Measurements from ENCODE around the gene TLK2.
"Not testable (repeated sequence)": the region's sequence is repeated elsewhere in the genome, so short reads cannot be mapped to it uniquely, and the experiment has no call there.

The TLK2 gene

DNA sequence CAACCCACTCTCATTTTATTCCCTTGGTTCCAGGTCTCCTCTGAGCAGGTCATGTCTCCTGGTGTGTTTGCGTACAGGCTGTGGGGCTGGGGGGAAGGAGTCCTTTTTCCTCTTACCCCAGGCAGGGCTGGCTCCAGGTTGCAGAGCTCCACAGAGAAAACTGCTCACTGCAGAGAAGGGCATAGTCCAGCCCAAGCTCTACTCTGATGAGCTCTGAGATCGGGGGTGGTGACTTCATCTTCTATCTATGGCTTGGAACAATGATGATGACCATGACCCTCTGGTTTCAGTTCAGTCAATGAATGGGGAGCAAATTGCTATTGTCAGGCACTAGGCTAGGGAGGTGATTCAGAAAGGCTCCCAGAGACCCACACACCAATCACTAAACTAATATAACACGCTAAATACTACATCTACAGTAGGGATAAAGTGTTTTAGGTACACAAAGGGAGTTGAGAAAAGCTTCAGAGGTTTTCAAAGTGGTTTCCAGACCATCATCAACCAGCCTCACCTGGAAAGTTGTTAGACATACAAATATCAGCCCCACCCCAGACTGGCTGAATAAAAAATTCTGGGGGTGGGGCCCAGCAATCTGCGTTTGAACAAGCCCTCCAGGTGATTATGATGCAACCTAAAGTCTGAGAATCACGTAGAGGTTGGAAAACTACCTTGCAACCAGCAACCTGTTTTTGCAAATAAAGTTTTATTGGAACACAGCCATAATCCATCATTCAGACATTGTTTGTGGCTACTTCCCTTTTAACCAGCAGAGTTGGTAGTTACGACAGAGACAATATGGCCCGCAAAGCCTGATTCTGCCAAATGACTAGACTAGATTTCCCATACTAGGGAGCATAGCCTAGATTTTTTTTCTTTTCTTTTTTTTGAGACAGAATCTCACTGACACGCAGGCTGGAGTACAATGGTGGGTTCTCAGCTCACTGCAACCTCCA lies 5.3 kb upstream of the TLK2 start:
- DNase-seq (ENCODE audit: low read depth); H3K4me3 ChIP-seq (ENCODE audit: low read depth, low read length): not testable (repeated sequence)

DNA sequence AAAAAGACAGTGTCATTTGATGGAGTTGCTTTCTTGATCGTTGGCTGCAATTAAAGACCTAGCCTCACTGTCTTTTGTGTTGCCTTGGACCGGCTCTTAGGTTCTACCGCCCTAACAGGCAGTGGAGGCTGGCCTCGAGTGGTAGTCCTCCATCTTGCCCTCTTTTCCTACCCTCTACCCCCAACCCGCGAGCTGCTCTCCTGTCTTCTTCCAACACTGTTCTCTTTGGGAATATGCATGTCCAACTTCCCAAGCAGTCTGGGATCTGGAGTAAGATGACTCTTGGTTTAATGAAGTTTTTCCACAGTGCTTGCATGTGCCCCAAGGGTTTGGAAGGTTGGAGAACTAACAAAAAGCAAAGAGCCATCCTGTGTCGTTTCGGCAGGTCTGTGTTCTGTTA lies 1.5 kb upstream of the TLK2 start:
- not testable (repeated sequence) for DNase-seq (ENCODE audit: low read depth); H3K4me3 ChIP-seq (ENCODE audit: low read depth, low read length)

DNA sequence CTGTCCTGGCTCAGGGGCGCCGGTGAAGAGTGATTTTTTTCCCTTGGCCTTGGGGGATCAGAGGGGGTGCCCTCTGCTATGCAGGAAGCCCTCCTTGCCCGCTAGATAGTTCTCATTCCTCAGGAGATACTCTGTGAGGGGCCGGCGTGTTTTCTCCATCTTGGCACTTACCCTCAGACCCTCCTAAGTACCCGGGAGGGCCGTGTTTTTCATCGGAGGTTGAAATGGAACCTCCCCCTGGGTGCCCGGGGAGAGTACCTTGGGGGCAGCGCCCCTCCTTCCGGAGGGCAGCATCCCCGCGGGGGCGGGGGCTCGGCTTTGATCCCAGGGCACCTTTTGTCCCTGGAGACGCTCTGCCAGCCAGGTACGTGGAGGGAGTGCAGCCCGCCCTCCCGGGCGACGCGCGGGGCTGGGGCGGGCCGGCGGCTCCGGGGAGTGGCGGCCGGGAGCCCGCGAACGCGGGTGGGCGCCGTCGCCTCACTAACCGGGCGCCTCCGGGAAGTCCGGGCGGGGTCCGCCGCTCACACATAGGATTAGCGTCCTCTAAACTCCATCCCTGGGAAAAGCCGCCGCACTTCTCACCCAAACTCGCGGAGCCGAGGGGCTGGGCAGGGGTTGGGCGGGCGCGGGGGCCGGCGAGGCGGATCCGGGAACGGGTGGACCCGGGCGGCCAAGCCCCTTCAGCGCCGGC lies 762 bp upstream of the TLK2 start:
- DNase-seq (ENCODE audit: low read depth), result not testable (repeated sequence)
- H3K4me3 ChIP-seq (ENCODE audit: low read depth, low read length), result peak overlapping the region; percentile 54

DNA sequence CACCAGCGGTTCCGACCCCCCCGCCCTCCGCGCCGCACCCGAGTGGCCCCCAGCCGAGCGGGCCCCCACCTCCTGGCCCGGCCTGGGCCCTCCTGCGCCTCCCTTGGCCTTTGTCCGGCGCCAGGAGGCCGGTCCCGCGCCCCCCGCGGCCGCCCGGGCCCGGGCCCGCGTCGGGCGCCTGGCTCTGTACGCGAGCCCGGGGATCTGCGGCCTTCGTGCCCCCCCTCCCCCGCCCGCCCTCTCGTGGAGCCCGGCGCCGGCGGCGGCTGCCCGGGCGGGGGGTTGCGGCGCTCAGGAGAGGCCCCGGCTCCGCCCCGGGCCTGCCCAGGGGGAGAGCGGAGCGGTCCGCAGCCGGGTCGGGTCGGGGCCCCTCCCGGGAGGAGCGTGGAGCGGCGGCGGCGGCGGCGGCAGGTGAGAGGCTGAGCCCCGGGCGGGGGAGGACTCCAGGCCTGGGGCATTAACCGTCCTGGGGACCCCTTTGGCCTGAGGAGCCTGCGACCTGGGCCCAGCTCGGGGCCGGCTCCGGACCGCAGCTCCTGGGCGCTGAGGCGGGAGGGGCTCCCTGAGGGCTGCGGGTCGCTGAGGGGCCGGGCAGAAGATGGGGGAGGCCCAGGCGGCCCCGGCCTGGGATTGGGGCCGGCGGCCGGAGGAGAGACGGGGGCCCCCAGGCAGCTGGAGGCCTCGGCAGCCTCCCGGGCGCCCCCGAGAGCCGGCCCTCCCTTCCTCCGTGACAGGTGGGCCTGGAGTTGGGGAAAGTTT lies 434 bp downstream of the TLK2 start:
- DNase-seq (ENCODE audit: low read depth), result not testable (repeated sequence)
- peak overlapping the region; percentile 66 for H3K4me3 ChIP-seq (ENCODE audit: low read depth, low read length)

DNA sequence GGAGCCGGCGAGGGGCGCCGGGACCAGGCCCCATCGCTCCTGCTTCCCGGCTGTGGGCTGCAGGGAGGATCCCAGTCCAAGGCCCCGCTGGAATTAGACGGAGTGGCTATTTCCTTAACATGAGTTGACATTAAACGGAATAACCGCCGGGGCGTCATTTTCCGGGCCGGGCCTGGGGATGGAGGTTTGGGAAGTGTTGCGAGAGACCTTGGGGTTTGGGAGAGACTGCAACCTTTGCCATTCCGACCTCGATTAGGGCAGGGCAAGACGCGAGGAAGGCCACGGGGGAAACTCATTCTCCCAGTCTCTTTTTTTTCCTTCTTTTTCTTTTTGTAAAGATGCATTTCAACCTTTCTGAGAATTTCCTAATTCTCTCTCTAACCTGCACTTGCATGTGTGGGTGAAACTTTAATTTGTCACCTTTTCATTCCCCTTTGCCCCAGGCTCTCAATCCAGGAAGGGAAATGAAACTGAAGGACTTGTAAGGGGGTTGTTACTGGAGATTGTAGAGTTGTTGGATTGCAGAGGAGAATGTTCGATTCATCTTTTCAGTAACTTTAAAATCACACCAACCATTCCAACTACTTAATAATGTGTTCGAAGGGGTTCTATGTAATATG lies 1.1 kb downstream of the TLK2 start:
- H3K4me3 ChIP-seq (ENCODE audit: low read depth, low read length), result peak overlapping the region; percentile 66
- DNase-seq (ENCODE audit: low read depth), result not testable (repeated sequence)

DNA sequence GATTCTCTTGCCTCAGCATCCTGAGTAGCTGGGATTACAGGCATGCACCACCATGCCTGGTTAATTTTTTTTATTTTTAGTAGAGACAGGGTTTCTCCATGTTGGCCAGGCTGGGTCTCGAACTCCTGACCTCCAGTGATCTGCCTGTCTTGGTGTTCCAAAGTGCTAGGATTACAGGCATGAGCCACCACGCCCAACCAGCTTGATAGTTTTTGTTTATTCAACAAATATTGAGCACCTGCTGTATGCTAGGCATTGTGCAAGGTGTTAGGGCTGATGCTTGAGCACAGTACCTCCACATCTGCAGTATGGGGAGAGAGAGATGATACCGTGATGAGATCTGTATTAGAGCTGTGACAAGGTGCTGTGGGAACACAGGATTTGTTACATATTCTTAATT lies 3.9 kb downstream of the TLK2 start:
- H3K4me3 ChIP-seq (ENCODE audit: low read depth, low read length); DNase-seq (ENCODE audit: low read depth): not testable (repeated sequence)

DNA sequence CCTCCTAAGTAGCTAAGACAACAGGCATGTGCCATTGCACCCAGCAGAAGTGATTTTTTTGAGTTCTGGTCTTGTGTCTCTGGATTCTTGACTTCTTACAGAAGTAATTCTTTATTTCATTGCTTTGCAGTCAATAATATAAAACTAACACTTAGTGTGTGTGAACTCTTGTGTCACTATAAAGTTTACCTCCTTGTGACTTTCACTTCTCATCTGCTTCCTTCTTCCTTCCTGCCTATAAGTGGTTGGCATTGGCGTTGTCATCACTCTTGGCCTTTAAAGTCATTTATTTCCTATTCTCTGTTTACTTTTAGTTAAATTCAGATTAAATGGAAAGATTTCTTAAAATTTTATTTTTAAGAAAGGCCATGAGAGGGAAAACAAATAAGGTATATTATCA lies 12.4 kb downstream of the TLK2 start:
- DNase-seq (ENCODE audit: low read depth); H3K4me3 ChIP-seq (ENCODE audit: low read depth, low read length): not testable (repeated sequence)

DNA sequence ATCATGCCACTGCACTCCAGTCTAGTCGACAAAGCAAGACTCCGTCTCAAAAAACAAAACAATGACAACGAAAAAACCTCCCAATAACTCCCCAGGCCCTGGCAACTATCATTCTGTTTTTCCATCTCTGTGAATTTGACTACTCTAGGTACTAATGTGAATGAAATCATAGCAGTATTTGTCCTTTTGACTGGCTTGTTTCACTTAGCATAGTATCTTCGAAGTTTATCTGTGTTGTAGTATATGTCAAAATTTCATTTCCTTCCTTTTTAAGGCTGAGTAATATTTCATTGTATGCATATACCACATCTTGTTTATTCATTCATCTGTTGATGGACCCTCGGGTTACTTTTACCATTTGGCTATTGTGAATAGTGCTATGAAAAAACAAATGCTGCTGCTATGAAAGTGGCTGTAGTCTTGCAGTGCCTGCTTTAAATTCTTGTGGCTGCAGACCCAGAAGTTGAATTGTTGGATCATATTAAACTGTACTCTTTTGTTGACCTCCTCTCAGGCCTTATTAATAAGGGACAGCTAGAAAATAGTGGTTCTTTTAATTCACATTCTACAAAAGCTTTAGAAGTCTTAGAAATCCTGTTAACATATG lies 14.5 kb downstream of the TLK2 start:
- DNase-seq (ENCODE audit: low read depth); H3K4me3 ChIP-seq (ENCODE audit: low read depth, low read length): not testable (repeated sequence)

DNA sequence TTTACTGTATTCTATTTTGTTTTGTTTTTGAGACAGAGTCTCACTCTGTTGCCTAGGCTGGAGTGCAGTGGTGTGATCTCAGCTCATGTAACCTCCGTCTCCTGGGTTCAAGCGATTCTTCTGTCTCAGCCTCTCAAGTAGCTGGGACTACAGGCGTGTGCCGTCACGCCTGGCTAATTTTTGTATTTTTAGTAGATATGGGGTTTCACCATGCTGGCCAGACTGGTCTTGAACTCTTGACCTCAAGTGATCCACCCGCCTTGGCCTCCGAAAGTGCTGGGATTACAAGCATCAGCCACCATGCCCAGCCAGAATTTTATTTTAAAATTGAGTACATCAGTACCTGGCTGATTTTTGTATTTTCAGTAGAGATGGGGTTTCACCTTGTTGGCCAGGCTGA lies 15.4 kb downstream of the TLK2 start:
- DNase-seq (ENCODE audit: low read depth); H3K4me3 ChIP-seq (ENCODE audit: low read depth, low read length): not testable (repeated sequence)

DNA sequence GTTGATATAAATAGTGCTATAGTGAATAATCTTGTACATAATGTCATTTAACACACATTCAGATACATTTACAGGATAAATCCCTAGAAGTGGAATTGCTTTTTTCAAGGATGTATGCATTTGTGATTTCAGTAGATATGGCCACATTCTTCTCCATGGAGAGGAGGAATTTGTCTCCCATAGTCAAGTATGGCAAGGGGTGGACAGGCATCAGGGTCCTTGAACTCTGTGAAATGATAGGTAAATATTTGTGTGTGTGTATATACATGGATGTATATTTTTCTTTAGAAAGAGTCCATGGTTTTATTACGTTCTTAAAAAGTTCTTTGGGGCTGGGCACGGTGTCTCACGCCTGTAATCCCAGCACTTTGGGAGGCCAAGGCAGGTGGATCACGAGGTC lies 17.7 kb downstream of the TLK2 start:
- H3K4me3 ChIP-seq (ENCODE audit: low read depth, low read length); DNase-seq (ENCODE audit: low read depth): not testable (repeated sequence)

DNA sequence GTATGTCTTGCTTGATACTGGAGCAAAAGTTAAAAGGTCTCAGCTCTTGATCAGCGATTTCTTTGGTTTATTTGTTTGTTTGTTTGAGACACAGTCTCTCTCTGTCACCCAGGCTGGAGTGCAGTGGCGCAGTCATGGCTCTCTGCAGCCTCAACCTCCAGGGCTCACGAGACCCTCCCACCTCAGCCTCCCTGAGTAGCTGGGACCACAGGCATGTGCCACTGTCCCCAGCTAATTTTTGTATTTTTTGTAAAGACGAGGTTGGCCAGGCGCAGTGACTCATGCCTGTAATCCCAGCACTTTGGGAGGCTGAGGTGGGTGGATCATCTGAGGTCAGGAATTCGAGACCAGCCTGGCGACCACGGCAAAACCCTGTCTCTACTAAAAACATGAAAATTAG lies 20.2 kb downstream of the TLK2 start:
- H3K4me3 ChIP-seq (ENCODE audit: low read depth, low read length); DNase-seq (ENCODE audit: low read depth): not testable (repeated sequence)

DNA sequence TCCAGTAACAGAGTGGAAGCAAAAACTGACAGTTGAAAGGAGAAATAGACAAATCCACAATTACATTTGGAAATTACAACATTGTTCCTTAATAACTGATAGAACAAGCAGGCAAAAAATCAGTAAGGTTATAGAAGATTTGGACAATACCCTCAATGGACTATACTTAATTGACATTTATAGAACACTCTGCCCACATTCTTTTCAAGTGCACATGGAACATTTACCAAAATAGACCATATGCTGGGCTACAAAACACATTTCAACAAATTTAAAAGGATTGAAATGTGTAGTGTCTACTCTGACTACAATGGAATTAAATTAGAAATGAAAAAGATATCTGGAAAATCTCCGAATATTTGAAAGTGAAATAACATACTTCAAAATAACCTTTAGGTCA lies 21.8 kb downstream of the TLK2 start:
- DNase-seq (ENCODE audit: low read depth); H3K4me3 ChIP-seq (ENCODE audit: low read depth, low read length): not testable (repeated sequence)

DNA sequence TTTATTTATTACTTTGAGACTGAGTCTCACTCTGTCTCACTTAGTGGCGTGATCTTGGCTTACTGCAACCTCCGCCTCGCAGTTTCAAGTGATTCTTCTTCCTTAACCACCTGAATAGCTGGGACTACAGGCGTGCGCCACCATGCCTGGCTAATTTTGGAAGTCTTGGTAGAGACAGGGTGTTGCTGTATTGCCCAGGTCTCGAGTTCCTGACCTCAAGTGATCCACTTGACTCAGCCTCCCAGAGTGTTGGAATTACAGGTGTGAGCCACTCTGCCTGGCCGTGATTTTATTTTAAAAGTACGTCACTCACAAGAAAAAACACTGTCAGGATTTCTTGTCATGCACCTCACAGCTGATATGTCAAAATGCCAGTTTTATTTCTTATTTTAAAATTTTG lies 26.2 kb downstream of the TLK2 start:
- DNase-seq (ENCODE audit: low read depth); H3K4me3 ChIP-seq (ENCODE audit: low read depth, low read length): not testable (repeated sequence)

DNA sequence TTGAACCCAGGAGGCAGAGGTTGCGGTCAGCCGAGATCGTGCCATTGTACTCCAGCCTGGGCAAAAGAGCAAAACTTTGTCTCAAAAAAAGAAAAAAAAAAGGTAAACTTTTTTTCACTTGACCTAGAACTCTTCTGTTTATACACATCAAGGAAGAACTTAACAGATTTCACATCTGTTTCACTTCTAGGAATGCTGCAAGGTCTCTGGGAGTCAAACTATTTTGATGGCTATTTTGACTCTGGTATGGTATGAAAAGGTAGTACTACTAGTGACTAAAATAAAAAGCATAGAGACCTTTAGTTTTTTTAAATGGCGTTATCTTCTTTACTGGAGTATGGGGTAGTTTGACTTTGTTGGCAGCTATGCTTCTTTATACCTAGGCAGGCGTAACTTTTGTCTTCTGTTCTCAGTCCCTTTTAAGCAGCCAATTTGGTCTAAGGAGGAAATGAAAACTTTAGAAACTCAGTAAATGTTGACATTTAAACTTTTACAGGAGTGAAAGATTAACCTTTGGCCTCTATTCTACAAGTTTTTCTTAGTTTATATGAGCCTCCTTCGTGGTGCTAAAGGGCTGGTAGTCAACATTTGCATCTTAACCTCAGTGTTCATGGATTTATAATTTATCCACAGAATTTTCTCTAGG lies 28.7 kb downstream of the TLK2 start:
- H3K4me3 ChIP-seq (ENCODE audit: low read depth, low read length), result not testable (repeated sequence)
- DNase-seq (ENCODE audit: low read depth), result peak; percentile 23

DNA sequence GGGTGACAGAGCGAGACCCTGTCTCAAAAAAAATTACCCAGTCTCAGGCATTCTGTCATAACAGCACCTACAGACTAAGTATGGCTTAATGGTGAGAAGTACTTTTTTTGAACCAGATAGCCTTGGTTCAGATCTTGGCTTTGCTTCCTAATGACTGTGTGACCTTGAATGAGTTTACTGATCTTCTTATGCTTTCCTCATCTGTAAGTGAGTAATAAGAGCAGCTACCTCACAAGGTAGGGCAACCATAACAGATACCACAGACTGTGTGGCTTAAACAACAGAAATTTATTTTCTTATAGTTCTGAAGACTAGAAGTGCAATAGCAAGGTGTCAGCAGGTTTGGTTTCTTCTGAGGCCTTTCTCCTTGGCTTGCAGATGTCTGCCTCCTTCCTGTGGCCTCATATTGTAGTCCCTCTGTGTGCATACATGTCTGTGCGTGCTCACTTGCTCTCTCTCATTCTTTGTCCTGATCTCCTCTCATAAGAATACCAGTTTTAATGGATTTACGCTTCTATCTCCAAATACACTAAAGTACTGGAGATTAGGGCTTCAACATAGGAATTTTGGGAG lies 31.7 kb downstream of the TLK2 start:
- H3K4me3 ChIP-seq (ENCODE audit: low read depth, low read length); DNase-seq (ENCODE audit: low read depth): not testable (repeated sequence)

DNA sequence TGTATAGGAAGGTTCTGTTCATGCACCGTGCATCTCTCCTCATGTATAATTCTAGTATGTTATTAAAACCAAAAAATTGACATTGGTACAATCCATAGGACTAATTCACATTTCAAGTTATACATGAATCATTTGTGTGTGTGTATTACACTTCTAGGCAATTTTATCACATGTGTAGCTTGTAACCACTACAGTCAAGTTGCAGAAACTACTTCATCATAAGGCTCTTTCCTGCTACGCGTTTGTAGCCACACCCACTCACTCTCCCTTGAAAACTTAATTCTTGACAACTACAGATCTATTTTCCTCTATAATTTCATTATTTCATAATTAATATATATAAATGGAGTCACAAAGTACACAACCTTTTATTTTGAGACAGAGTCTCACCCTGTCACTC lies 32.4 kb downstream of the TLK2 start:
- H3K4me3 ChIP-seq (ENCODE audit: low read depth, low read length); DNase-seq (ENCODE audit: low read depth): not testable (repeated sequence)

DNA sequence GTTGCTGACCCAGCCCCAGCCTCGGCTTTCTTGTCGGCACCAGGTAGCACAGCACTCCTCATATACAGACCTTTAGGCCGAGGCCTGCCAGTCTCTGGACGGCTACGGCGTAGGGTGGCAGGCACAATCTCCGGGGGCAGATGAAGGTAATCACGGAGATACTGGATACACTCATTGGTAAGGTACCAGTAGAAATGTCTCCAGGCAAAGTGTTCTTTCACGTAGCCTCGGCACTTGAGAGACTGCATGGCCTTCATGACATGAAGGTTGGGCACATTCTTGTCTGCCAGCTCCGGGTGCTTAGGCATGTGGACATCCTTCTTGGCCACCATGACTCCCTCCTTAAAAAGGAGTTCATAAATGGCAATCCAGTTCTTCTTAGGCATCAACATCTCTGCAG lies 37.8 kb downstream of the TLK2 start:
- H3K4me3 ChIP-seq (ENCODE audit: low read depth, low read length); DNase-seq (ENCODE audit: low read depth): not testable (repeated sequence)

DNA sequence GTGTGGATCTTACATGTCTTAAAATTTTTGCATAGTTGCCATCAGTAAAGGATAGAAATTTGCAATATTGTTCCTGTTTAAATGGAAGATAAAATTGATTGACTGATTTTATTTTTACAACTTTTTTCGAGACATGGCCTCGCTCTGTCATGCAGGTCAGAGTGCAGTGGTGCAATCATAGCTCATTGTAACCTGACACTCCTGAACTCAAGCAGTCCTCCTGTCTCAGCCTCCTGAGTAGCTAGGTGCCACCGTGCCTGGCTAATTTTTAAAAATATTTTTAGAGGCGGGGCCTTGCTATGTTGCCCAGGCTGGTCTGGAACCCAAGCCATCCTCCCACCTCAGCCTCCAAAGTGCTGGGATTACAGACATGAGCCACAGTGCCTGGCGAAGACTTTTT lies 42.7 kb downstream of the TLK2 start:
- not testable (repeated sequence) for H3K4me3 ChIP-seq (ENCODE audit: low read depth, low read length); DNase-seq (ENCODE audit: low read depth)

Data from LNCaP clone FGC (cell line).